Nasal cavity respiratory epithelium epithelial cell of viscerocranial mucosa (primary cell): ENCODE measurements around the gene MRPL55. TPM values are rescaled to one million over a fixed set of nuclear protein-coding genes. Genes with fewer than 3 reads are reported as not detected.

ENCODE experiments used
- total RNA-seq: library from RNA; depleted of rRNA; stranded (reverse); fragments of >200 nt; gene quantifications from 2 replicates; pipeline ENCODE4 v1.2.3, GENCODE V29; 2014

MRPL55 gene
- total RNA-seq: 57.6 and 66.3 TPM in 2 replicates

DNA sequence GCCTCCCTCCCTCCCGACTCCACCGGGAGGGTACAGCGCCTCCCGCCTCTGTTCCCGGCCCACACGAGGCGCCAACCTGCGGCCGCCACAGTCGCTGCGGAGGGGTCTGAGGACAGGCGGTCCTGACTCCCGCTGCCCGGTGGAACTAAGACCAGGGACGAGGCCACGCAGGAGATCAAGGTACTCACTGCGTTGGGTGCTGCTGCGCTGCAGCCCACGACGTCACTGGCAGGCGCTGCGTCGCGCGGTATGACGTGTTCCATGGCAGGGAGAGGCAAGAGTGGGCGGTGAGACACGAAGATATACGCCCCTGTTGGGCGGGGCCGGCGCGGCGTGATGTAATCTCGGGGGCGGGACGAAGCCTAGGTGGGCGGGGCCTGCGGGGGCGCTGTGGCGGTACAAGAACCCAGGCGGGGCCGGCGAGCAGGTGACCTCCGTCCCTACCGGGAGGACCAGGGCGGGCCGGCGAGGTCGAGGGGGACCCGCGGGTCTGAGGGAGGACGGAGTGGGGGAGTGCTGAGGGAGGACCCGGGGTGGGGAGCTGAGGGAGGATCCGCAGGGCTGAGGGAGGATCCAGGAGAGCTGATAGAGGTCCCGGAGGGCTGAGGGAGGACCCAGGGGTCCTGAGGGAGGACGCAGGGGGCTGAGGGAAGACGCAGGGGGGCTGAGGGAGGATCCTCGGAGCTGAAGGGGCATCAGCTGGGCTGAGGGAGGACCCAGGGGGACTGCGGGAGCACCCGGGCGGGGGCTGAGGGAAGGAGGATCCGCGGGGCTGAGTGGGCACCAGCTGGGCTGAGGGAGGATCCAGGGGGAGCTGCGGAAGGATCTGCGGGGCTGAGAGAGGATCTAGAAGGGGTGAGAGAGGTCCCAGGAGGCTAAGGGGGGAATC is at the start of gene MRPL55:
MRPL55 (minus strand) TSS at position 227 of the 889 bp plus-strand sequence. CDS start 1,039 bp downstream, outside the sequence.

DNA sequence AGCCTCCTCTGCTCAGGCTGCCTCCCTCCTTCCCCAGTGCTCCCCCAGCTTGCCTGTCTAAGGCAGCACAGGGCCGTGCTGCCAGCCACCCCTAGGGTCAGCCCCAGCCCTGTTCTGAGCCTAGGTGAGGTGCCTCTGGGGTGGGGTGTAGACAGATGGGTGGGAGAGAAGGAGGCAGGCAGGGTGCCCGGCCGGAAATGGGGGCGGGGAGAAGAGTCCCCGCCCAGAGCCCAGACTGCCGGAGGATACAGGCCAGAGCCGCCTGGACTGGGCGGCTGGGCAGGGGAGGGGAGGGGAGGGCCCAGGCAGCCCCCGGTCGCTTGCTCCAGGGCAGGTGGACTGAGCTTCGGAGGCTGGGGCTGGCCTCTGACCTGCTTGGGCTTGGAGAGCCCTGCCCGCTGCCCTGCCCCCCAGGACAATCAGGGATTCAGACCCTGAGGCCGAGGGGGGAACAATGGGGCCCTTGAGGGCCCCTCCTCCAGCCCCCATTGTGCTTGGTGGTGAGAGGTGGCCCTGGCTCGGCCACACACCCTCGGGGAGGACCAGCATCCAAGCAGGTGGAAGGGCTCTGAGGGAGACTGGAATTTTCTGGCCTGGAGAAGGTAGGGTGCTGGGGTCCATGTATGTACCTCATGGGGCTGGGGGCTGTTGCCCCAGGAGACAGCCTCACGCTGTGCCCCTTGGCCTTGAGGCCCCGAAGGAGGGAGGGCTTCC is 40.5 kb upstream of the MRPL55 start, which contains the start of gene GJC2:
GJC2 (plus strand) TSS at position 525 of the 714 bp plus-strand sequence. CDS start 7,829 bp downstream, outside the sequence.

DNA sequence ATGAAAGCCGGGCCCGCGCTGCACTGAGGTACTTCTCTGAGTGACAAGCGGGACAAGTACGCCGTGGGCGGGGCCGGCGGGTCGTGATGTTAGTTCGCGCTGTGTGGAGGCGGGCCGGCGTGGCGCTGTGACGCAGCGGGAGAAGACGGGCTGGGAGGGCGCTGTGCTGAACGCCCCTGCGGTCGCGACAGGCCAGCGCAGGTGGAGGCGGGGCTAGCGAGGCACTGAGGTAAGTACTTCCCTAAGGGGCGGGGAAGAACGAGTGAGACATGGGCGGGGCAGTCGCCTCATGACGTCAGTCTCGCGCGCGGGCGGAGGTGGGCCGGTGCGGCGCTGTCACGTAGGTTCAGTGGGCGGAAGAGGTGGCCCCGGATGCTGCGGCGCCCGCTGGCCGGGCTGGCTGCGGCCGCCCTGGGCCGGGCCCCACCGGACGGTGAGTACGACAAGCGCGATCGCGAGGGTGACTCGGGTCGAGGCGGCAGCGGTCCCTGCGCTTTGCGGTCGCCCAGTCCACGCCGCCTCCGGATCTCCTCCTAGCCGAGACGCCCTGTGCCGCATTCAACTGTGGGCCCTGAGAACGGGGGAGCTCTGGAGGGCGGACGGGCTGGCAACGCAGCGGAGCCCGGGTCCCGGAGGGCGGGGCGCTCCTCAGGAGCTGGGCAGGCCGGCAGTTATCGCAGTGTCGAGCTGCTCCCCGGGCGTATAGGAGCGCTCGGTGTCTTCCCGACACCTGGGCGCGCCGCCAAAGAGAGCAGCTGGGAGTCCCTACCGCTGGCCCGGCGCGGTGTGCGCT is 31.0 kb upstream of the MRPL55 start, which contains the start of gene GUK1:
GUK1 (plus strand) TSS at position 349 of the 793 bp plus-strand sequence; CDS start at position 373, 24 bp downstream.

DNA sequence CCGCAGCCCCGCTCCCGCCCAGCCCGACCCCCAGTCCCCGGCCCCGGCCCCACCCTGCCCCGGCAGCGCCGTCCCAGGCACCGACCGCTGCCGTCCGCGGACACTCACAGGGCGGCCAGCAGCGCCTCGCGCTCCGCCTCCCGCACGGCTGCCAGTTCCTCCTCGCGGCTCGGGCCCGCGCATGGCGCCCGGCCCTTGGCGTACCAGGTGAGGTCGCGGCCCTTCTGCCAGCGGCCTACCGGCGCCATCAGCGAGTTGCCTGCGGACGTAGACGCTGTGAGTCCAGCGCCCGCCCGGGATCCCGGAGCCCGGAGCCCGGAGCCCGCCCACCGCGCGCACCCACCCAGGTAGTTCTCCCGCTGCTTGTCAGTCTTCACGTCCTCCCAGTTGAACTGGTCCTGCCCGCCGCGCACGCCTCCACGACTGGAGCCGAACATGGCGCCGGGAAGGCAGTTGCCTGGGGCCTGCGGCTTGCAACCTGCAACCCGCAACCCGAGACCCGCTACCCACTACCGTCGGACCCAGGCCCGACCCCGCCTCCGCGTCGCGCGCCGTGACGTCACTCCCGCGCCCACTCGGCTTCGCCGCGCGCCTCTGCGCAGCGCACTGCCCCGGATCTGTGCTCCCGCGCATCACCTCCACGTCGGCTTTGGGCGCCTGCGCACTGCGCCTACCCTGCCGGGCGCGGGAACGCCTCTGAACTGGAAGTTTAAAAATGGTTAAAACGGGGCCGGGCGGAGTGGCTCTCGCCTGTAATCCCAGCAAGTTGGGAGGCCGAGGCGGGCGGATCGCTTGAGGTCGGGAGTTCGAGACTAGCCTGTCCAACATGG is 6.1 kb downstream of the MRPL55 start, which contains the start of gene C1orf35:
C1orf35 (minus strand) TSS at position 535 of the 830 bp plus-strand sequence; CDS start at position 437, 98 bp downstream.

DNA sequence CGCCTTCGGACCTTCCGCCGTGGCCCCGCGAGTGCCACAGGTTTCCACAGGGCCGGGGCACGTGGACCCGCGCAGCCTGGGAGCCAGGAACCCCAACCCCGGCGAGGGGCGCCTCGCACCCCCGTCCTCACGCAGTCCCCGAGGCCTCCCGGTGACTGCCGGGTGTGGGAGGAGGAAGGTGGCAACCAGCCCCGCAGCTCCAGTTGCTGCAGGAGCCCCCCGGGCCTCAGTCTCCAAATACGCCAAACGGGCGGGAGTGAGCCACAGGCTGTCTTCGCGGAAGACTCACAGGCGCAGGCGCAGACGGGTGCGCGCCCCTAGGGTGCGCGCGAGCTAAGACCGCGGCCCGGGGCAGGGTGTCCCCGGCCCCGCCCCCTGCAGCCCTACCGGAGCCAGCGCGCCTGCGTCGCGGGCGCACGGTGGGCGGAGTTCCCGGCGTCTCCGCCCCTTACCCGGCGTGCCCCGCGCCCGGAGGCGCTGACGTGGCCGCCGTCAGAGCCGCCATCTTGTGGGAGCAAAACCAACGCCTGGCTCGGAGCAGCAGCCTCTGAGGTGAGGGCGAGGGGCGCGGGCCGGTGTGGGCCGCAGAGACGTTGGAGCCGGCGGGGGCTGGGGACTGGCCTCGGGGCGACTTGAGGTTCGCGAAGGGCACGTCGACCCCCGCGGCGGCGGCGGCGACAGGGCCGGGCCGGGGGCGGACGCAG is 26.7 kb downstream of the MRPL55 start, which contains the start of gene ARF1:
ARF1 (plus strand) TSS at position 495 of the 704 bp plus-strand sequence. CDS start 14,407 bp downstream, outside the sequence.

Other genes starting within 250 kb of the MRPL55 start
- 1.0 and 3.1 TPM in 2 replicates for gene WNT9A, start 161.4 kb downstream of the MRPL55 start, total RNA-seq
- under 0.01 and 0.07 TPM in 2 replicates for gene WNT3A, start 102.3 kb downstream of the MRPL55 start, total RNA-seq
- 275 and 315 TPM in 2 replicates for gene ARF1, start 26.6 kb downstream of the MRPL55 start, total RNA-seq
- gene C1orf35, start 6.0 kb downstream of the MRPL55 start, total RNA-seq: 8.7 and 12.3 TPM in 2 replicates
- gene GUK1, start 31.0 kb upstream of the MRPL55 start, total RNA-seq: 265 and 456 TPM in 2 replicates
- gene GJC2, start 40.6 kb upstream of the MRPL55 start, total RNA-seq: 1.0 and 1.4 TPM in 2 replicates
- gene IBA57, start 56.5 kb upstream of the MRPL55 start, total RNA-seq: 2.7 and 4.3 TPM in 2 replicates
- gene OBSCN, start 98.7 kb upstream of the MRPL55 start, total RNA-seq: 8.9 and 50.3 TPM in 2 replicates